ENCODE measurements around the gene ARHGDIA.
A peak's percentile ranks its signal among the peaks of the same experiment; 100 is the strongest.
"Not testable (repeated sequence)": the region's sequence is repeated elsewhere in the genome, so short reads cannot be mapped to it uniquely, and the experiment has no call there.

Gene ARHGDIA

GRCh38 chr17:81870981-81871386 is at the start of gene ARHGDIA:
Gene ARHGDIA (minus strand): TSS chr17:81871337. CDS start chr17:81869930, 1,407 bp downstream.
- no peak for DNase-seq

GRCh38 chr17:81918832-81919545 is 47.9 kb upstream of the ARHGDIA start:
- no peak for DNase-seq

- not testable (repeated sequence) for DNase-seq
Observed at GRCh38 chr17:81918333-81918669, 47.2 kb upstream of the ARHGDIA start.

- peak; percentile 95 for DNase-seq
Observed at GRCh38 chr17:81917565-81918332, 46.6 kb upstream of the ARHGDIA start, which contains the start of gene SIRT7. Gene SIRT7 (minus strand): TSS chr17:81918176. CDS start chr17:81918131, 45 bp downstream.

- DNase-seq: no peak
Observed at GRCh38 chr17:81916234-81917001, 45.3 kb upstream of the ARHGDIA start.

GRCh38 chr17:81915331-81915730 is 44.2 kb upstream of the ARHGDIA start:
- no peak for DNase-seq

- no peak for DNase-seq
Observed at GRCh38 chr17:81914103-81914850, 43.1 kb upstream of the ARHGDIA start.

GRCh38 chr17:81913394-81914102 is 42.4 kb upstream of the ARHGDIA start:
- DNase-seq: no peak

- DNase-seq: no peak
Observed at GRCh38 chr17:81912441-81913309, 41.5 kb upstream of the ARHGDIA start.

GRCh38 chr17:81911969-81912368 is 40.8 kb upstream of the ARHGDIA start:
- DNase-seq: no peak

GRCh38 chr17:81911277-81911961 is 40.3 kb upstream of the ARHGDIA start, which contains the start of gene PCYT2:
Gene PCYT2 (minus strand): TSS chr17:81911399. CDS start chr17:81911355, 44 bp downstream.
- DNase-seq: peak; percentile 97

- no peak for DNase-seq
Observed at GRCh38 chr17:81910840-81911276, 39.7 kb upstream of the ARHGDIA start.

- DNase-seq: no peak
Observed at GRCh38 chr17:81909966-81910839, 39.1 kb upstream of the ARHGDIA start.

- no peak for DNase-seq
Observed at GRCh38 chr17:81909231-81909630, 38.1 kb upstream of the ARHGDIA start.

GRCh38 chr17:81908793-81909192 is 37.7 kb upstream of the ARHGDIA start:
- DNase-seq: no peak

- DNase-seq: no peak
Observed at GRCh38 chr17:81907219-81908145, 36.3 kb upstream of the ARHGDIA start.

GRCh38 chr17:81906476-81907218 is 35.5 kb upstream of the ARHGDIA start:
- no peak for DNase-seq

Measured in CD4-positive, alpha-beta T cell treated with Interleukin-17A for 4 hours (primary cell).